ENCODE data around the gene IL18BP.

IL18BP gene

GRCh38 chr11:71998649-71999310 lies at the start of gene IL18BP:
Gene IL18BP (plus strand): TSS chr11:71998909. CDS start chr11:71999985, 1,076 bp downstream.
- DNase-seq, result no peak

DNA sequence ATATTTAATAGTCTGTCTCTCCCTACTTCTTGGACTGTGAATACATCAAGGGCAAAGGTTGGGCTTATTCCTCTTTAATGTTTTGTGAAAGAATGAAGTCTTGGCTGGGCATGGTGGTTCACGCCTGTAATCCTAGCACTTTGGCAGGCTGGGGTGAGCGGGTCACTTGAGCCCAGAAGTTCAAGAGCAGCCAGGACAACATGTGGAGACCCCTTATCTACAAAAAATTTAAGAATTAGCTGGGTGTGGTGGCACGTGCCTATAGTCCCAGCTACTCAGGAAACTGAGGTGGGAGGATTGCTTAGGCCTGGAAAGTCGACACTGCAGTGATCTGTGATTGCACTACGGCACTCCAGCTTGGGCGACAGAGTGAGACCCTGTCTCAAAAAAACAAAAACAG lies 49.7 kb upstream of the IL18BP start:
- DNase-seq, result no peak

DNA sequence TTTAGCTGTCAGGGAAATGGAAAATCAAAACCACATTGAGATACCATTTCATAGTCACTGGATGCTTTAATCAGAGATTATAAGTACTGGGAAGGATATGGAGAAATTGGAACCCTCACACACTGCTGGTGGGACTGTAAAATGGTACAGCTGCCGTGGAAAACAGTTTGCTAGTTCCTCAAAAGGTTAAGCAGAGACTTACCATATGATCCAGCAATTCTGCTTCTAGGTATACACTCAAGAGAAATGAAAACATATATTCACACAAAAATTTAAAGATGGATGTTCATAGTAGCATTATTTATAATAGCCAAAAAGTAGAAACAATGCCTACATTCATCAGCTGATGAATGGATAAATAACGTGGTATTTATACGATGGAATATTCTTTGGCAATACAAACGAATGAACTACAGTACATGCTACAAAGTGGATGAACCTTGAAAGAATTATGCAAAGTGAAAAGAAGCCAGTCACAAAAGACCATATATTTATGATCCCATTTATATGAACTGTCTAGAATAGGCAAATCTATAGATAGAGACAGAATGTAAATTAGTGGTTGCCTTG lies 46.9 kb upstream of the IL18BP start:
- DNase-seq, result no peak

- no peak for DNase-seq
Measured at GRCh38 chr11:71955898-71956456, 42.7 kb upstream of the IL18BP start.

DNA sequence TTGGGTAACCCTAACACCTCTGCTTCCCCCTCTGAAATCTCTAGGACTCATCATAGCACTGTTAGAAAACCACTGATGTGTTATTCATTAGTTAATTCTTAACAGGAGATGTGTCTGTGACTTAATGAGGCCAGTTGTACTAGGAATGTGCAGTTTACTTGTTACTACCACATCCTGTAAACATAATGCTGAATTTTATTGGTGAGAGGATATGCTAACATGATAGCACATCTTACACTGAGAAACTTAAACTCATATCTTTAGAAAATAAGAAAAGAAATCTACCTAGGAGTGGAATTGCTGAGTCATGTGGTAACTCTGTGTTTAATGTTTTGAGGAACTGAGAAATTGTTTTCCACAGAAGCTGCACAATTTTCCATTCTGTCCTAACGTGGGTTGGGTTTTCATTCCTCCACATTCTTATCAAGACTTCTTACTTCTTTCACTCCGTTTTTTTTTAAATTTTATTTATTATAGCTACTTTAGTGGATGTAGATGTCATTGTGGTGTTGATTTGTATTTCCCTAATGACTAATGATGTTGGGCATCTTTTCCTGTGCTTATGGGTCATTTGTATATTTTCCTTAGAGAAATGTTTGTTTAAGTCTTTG lies 36.2 kb upstream of the IL18BP start:
- DNase-seq, result no peak

DNA sequence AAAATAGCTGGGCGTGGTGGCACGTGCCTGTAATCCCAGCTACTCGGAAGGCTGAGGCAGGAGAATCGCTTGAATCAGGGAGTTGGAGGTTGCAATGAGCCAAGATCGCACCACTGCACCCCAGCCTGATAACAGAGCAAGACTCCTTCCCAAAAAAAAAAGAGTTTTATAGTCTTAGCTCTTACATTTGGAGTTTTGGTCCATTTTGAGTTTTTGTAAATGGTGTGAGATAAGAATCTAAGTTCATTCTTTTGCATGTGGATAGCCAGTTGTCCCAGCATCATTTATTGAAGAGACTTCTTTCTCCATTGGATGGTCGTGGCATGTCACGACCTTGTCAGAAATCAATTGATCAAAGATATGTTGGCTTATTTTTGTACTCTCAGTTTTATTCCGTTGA lies 35.2 kb upstream of the IL18BP start:
- no peak for DNase-seq

- no peak for DNase-seq
Measured at GRCh38 chr11:71964641-71965040, 34.1 kb upstream of the IL18BP start.

DNA sequence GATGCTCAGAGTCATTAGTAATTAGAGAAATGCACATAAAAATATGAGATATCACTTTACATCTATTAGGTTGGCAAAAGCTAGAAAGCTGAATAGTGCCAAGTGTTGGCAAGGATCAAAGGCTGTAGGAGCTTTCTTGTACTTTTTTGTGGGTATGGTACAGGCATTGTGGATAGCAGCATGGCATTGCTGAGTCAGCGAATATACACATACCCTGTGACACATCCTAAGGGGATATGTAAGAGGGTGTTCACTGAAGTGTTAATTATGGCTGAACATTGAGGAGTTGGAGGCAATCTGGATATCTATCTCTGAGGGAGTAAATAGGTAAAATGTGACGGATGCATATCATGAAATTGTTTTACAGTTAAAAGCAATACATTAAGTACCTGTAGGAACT lies 27.0 kb upstream of the IL18BP start:
- no peak for DNase-seq

DNA sequence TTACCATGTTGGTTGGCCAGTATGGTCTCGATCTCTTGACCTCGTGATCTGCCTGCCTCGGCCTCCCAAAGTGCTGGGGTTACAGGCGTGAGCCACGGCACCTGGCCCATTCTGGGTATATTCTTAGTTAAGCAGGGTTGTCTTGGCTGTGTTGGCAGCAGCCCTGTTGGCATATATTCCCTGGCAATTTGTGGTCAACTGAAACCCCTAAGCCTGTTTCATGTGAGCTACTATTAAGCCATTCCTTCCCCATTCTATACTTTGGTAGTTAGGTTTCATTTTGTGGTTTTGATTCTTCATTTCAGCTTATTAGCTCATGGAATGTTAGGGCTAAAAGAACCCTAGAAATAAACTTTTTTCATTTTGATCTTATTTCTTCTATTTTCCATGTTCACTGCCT lies 22.2 kb upstream of the IL18BP start:
- DNase-seq, result no peak

- no peak for DNase-seq
Measured at GRCh38 chr11:71977090-71977489, 21.6 kb upstream of the IL18BP start.

DNA sequence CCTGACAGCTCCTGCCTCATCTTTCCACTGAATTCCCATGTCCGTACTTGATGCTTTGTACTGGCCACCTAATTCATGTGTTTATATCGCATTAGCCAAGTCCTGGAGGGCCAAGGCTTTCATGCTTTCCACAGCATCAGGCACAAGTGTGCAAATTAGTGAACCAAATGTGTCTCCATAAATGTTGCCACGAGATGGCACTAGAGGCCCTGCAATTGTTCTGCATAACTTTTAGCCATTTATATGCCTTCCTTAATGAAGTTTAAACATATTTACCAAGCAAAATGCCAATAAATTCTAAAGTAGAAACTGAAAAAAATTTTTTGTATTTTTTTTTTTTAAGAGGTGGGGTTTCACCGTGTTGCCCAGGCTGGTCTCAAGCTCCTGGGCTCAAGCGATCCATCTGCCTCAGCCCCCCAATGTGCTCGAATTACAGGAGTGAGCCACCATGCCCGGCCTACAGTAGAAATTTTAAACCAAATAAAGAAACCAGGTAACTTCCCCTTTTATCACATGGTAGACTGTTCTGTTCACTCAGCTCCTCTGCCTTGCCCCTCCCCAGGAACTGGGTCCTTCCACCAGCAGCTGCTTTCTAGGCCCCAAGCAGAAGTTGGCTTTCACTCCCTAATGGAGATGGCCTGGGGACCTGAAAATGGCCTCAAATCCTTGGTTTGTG lies 20.8 kb upstream of the IL18BP start:
- DNase-seq, result no peak

GRCh38 chr11:71979094-71979493 lies 19.6 kb upstream of the IL18BP start:
- DNase-seq, result no peak

DNA sequence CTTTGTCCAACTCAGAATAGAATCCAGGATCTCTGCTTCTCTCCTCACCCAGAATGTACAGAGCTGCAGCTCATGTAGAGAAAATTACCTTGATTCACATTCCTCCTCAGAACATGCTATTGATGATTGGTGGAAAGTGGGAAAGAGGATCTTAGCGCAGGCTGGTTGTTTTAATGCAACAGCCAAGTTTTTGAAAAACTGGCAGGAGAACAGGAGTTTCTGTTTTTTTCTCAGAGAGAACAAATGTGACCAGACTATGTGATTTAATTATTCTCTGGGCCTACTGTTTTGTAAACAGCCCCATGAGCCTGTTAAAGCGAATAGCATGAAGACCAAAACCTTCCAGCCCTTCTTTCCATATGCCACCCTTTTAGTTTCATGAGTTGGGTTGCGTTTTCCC lies 19.1 kb upstream of the IL18BP start:
- DNase-seq, result no peak

DNA sequence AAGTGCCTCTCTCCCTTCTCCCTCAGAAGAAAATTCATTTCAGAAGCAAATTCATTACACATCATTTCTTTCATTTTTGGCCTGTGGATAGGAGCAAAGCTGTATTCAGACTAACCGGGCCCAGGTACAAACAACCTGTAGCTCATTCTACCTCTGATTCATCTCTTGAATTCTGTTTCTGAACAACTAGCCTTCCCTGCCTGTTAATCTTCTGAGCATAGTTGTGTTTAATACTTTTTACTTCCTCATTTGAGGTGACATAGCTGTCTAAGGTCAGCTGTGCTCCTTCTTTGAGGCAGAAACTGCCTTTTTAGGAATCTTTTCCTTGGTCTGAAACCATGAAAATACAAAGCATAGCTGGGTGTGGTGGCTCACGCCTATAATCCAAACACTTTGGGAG lies 12.6 kb upstream of the IL18BP start:
- no peak for DNase-seq

DNA sequence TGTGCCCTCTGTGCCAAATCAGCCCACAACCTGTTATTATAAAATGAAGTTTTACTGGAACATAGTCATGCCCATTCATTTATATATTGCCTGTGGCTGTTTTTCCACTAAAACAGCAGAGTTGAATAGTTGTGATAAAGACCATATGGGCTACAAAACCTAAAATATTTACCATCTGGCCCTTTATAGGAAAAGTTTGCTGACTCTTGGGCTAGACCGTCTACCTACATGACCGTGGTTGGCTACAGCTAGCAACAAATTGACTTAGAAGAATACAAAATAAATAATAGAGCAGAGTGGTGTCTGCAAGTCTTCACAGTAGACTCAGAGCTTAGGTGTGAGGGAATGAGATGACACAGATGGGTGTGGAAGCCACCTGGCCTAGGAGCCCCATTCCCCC lies 11.2 kb upstream of the IL18BP start:
- DNase-seq, result no peak

- no peak for DNase-seq
Measured at GRCh38 chr11:71988050-71988449, 10.7 kb upstream of the IL18BP start.

- DNase-seq, result no peak
Measured at GRCh38 chr11:71990701-71991100, 8.0 kb upstream of the IL18BP start.

GRCh38 chr11:71991494-71991893 lies 7.2 kb upstream of the IL18BP start:
- no peak for DNase-seq

- no peak for DNase-seq
Measured at GRCh38 chr11:71992136-71992730, 6.5 kb upstream of the IL18BP start.

GRCh38 chr11:71994786-71995185 lies 3.9 kb upstream of the IL18BP start:
- DNase-seq, result no peak

DNA sequence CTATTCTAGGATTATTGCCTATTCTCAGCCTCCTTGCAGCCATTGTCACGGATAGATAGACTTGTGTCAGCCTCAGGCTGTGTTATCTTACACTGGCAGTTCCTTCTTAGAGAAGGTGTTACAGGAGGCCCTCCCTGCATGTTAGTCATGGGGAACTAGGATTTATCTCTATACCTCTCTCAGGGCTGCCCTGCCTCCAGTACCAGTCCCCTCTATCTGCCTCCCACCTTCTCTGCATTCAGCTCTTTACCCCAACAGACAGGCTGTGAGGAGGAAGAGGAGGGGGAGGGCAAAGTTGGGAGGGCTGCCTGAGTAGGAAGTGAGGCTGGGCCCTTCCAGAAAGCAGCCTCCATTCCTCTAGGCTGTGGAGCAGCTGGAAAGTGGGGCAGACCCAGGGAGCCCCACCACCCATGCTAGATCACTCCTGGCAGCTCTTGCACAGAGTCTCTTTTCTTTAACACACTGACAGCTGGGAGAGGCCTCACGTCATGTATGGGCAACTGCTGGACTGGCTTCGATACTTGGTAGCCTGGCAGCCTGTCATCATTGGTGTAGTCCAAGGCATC lies 2.9 kb upstream of the IL18BP start:
- DNase-seq, result no peak

- DNase-seq, result no peak
Measured at GRCh38 chr11:71996517-71996916, 2.2 kb upstream of the IL18BP start.

DNA sequence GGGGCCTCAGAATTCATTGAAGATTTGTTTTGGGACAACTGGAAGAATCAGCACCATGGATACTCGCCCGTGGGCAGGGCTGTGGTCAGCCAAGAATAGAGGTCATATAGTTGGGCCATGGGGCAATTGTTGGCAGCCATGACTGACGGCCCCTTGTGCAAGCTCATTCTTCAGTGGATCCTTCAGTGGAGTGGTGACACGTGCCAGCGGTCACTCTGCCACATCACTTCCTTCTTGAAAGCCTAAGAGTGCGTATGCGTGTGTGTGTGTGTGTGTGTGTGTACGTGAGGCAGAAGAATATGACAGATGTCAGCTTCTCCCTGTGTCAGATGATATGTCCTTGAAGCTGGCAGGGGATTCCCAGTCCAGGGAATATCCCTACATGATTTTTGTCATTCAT lies 1.8 kb upstream of the IL18BP start:
- no peak for DNase-seq

Data from GOT3 (cell line).